ENCODE results near the gene DLG5.

- no peak for TF ChIP-seq CTCF (IDR thresholded peaks at IDR 0.05)
- TF ChIP-seq POLR2A (IDR thresholded peaks at IDR 0.05) = no peak
- TF ChIP-seq POLR2AphosphoS5 (IDR thresholded peaks at IDR 0.05) = no peak
These were observed 36.5 kb downstream of the DLG5 start for GRCh38 chr10:77890097-77890496.
